B cell (primary cell): ENCODE data around the gene DAZAP2. TPM values are rescaled to one million over a fixed set of nuclear protein-coding genes. Genes with fewer than 3 reads are reported as not detected.

Experiments
- ATAC-seq: fragments of 200-7000 bp; cut with Tn5 transposase; one replicate; pipeline ENCODE4 v1.10.0; 2021; ENCODE audit warnings: low read depth, mild to moderate bottlenecking, moderate number of reproducible peaks, moderate library complexity
- CTCF ChIA-PET: fragments of 350-600 bp; sonication (Branson Sonifier 250); formaldehyde crosslinking; loops from one replicate; lab custom pipeline; 2021; ENCODE audit warnings: antibody characterized with exemption, inconsistent platforms; lab: Charles Lee
- POLR2A ChIA-PET: fragments of 350-600 bp; sonication (Branson Sonifier 250); formaldehyde crosslinking; loops from one replicate; lab custom pipeline; 2021; ENCODE audit warnings: antibody characterized with exemption; lab: Charles Lee
- DNase-seq: peaks from one replicate; pipeline ENCODE4 v3.0.0; 2013
- H2AFZ ChIP-seq: 2 replicates; pipeline ENCODE4 v1.6.1; 2012; ENCODE audit warnings: mild to moderate bottlenecking, low read depth, low read length; ENCODE audit not compliant: insufficient read depth, poor library complexity, severe bottlenecking
- H3K27ac ChIP-seq, 2 donors: 1 replicate in 1 of 2; 2 replicates in 1 of 2; pipeline ENCODE4 v1.5.1; 2012 to 2013; ENCODE audit warnings: low read length in 2 of 2, mild to moderate bottlenecking in 2 of 2, moderate library complexity in 1 of 2
- H3K27me3 ChIP-seq, 4 experiments: fragments of 200-600 bp in 1 of 4; sonication (generic) in 1 of 4; replicated peaks in 1 of 4; 1 replicate in 2 of 4; 2 replicates in 2 of 4; pipeline versions ENCODE4 v1.6.1 to v1.7.0; 2013 to 2016; ENCODE audit warnings: low read length in 3 of 4, mild to moderate bottlenecking in 2 of 4, mixed read lengths in 1 of 4, moderate library complexity in 1 of 4; ENCODE audit not compliant: insufficient read depth in 4 of 4, control insufficient read depth in 3 of 4; ENCODE audit errors: control extremely low read depth in 1 of 4
- H3K36me3 ChIP-seq, 2 experiments: replicated peaks in 1 of 2; 1 replicate in 1 of 2; 2 replicates in 1 of 2; pipeline versions ENCODE4 v1.6.1 to v1.7.1; 2013; ENCODE audit warnings: low read length in 1 of 2; ENCODE audit not compliant: insufficient read depth in 2 of 2, control insufficient read depth in 1 of 2; ENCODE audit errors: control extremely low read depth in 1 of 2, extremely low read depth in 1 of 2
- H3K4me1 ChIP-seq, 2 donors: fragments of 200-600 bp in 1 of 2; sonication (generic) in 1 of 2; 1 replicate in 1 of 2; 2 replicates in 1 of 2; pipeline versions ENCODE4 v1.5.1 to v1.6.1; 2013 to 2017; ENCODE audit warnings: low read length in 2 of 2; ENCODE audit not compliant: control insufficient read depth in 2 of 2, insufficient read depth in 2 of 2
- H3K4me2 ChIP-seq: replicated peaks from 2 replicates; pipeline ENCODE3; 2012; ENCODE audit warnings: mild to moderate bottlenecking, low read depth, low read length; ENCODE audit not compliant: poor library complexity, severe bottlenecking
- H3K4me3 ChIP-seq, 5 experiments: fragments of 200-600 bp in 1 of 5; sonication (generic) in 1 of 5; 1 replicate in 3 of 5; 2 replicates in 2 of 5; pipeline versions ENCODE4 v1.5.1 to v1.7.0; 2011 to 2016; ENCODE audit warnings: low read length in 4 of 5, mild to moderate bottlenecking in 4 of 5, low read depth in 2 of 5, control low read depth in 1 of 5, moderate library complexity in 1 of 5; ENCODE audit not compliant: insufficient read depth in 1 of 5; ENCODE audit errors: control extremely low read depth in 1 of 5, extremely low read depth in 1 of 5
- H3K79me2 ChIP-seq: fragments of 200-600 bp; sonication (generic); one replicate; pipeline ENCODE4 v1.6.0; 2016; ENCODE audit warnings: low read length; ENCODE audit not compliant: control insufficient read depth, insufficient read depth
- H3K9ac ChIP-seq: fragments of 200-600 bp; sonication (generic); 2 replicates; pipeline ENCODE4 v1.6.1; 2017; ENCODE audit warnings: mild to moderate bottlenecking, low read length, moderate library complexity
- H3K9me3 ChIP-seq, 3 donors: one replicate each; pipeline versions ENCODE4 v1.6.1 to v1.7.1; 2013; ENCODE audit warnings: low read length in 2 of 3; ENCODE audit not compliant: control insufficient read depth in 2 of 3, insufficient read depth in 1 of 3; ENCODE audit errors: control extremely low read depth in 1 of 3
- H4K20me1 ChIP-seq: 2 replicates; pipeline ENCODE4 v1.6.0; 2012; ENCODE audit warnings: mild to moderate bottlenecking, low read length; ENCODE audit not compliant: insufficient read depth, control insufficient read depth, poor library complexity, severe bottlenecking
- H3K27ac Mint-ChIP-seq: one replicate; pipeline ENCODE4 v1.8.0; 2021; ENCODE audit warnings: mixed read lengths
- H3K27me3 Mint-ChIP-seq: one replicate; pipeline ENCODE4 v1.8.0; 2021; ENCODE audit warnings: mixed read lengths
- H3K4me1 Mint-ChIP-seq: one replicate; pipeline ENCODE4 v1.8.0; 2021; ENCODE audit warnings: mixed read lengths
- H3K4me3 Mint-ChIP-seq: one replicate; pipeline ENCODE4 v1.8.0; 2021; ENCODE audit warnings: mixed read lengths
- H3K9me3 Mint-ChIP-seq: one replicate; pipeline ENCODE4 v1.8.0; 2022; ENCODE audit warnings: mixed read lengths; ENCODE audit not compliant: insufficient read depth
- CTCF ChIP-seq: fragments of 200-600 bp; IDR thresholded peaks from one replicate; pipeline ENCODE4 v1.8.0; 2022; ENCODE audit warnings: antibody characterized with exemption, mild to moderate bottlenecking
- EZH2 ChIP-seq: IDR thresholded peaks from 2 replicates; pipeline ENCODE4 v1.6.1; 2012; ENCODE audit warnings: borderline replicate concordance, low read depth, mild to moderate bottlenecking, moderate library complexity, low read length; ENCODE audit not compliant: insufficient read depth, poor library complexity, severe bottlenecking
- WGBS: methylation state at CpG from one replicate; pipeline ENCODE4 v1.1.5; 2013; ENCODE audit warnings: missing lambda C conversion rate; ENCODE audit not compliant: insufficient coverage; 5-methylcytosine and 5-hydroxymethylcytosine counted together
- intact Hi-C: fragments of 100-400 bp; cut with micrococcal nuclease; formaldehyde crosslinking; loops from one replicate; pipeline ENCODE4 v1.10.0; 2022
- polyA plus RNA-seq: library from polyadenylated mRNA; depleted of rRNA; stranded (reverse); fragments of >200 nt; gene quantifications from 2 replicates; pipeline ENCODE4 v1.2.3, GENCODE V29; 2012
- total RNA-seq, 2 donors: library from RNA; stranded (reverse); fragments of 120-200 nt in 1 of 2; gene quantifications; 1 replicate in 1 of 2; 2 replicates in 1 of 2; pipeline versions ENCODE4 v1.2.3 to v1.2.4, GENCODE V29; 2013 to 2022

The DAZAP2 gene
- total and polyA plus RNA-seq, 2 donors (not counting 1 experiment from before 2014, with no cell fraction given), result 233 to 620 TPM

- TF ChIP-seq EZH2, result no peak
- no peak for TF ChIP-seq CTCF
- H3K4me1 ChIP-seq, result no peaks in the 10 kb centered on the region
- H3K4me1 Mint-ChIP-seq, result no peaks in the 10 kb centered on the region
- no peak overlapping the region for H3K4me3 Mint-ChIP-seq
- ChIA-PET CTCF (interaction anchor here (0.6 kb wide), 1 partner anchor 392 kb away, joined by 4 read pairs; no protein-coding TSS in a partner anchor), POLR2A (no interaction called here)
- H3K9me3 Mint-ChIP-seq, result no peaks in the 10 kb centered on the region
- no peaks in the 10 kb centered on the region for H4K20me1 ChIP-seq
- no peak overlapping the region for H3K27ac Mint-ChIP-seq
- H2AFZ ChIP-seq, result no peak overlapping the region
- H3K9ac ChIP-seq, result no peak overlapping the region
- no peaks in the 10 kb centered on the region for H3K27me3 ChIP-seq
- H3K27ac ChIP-seq, result no peak overlapping the region
- 89% methylated on average over 5 of the region's 7 CpGs for WGBS
- no peak overlapping the region for H3K4me2 ChIP-seq
- H3K9me3 ChIP-seq, result no peaks in the 10 kb centered on the region
- DNase-seq, result no peak
- H3K79me2 ChIP-seq, result no peaks in the 10 kb centered on the region
- intact Hi-C loops, result no loop called here
- no peak for ATAC-seq
- no peak overlapping the region for H3K4me3 ChIP-seq
- peaks cover 0 to 13% of the 10 kb centered on the region in 2 experiments for H3K36me3 ChIP-seq
- no peaks in the 10 kb centered on the region for H3K27me3 Mint-ChIP-seq
Observed at GRCh38 chr12:51195841-51196240, 42.8 kb upstream of the DAZAP2 start.

- H2AFZ ChIP-seq, result no peak overlapping the region
- no peak overlapping the region for H3K4me2 ChIP-seq
- H4K20me1 ChIP-seq, result no peaks in the 10 kb centered on the region
- no peak overlapping the region for H3K4me3 ChIP-seq
- Mint-ChIP-seq H3K4me1 (no peaks in the 10 kb centered on the region), H3K4me3 (no peak overlapping the region), H3K9me3 (no peaks in the 10 kb centered on the region), H3K27ac (no peak overlapping the region), H3K27me3 (no peaks in the 10 kb centered on the region)
- no peak overlapping the region for H3K27ac ChIP-seq
- no peaks in the 10 kb centered on the region for H3K27me3 ChIP-seq
- H3K9ac ChIP-seq, result no peak overlapping the region
- WGBS, result 93% methylated on average over 9 of the region's 9 CpGs
- H3K9me3 ChIP-seq, result no peaks in the 10 kb centered on the region
- no peaks in the 10 kb centered on the region for H3K4me1 ChIP-seq
- no peaks in the 10 kb centered on the region for H3K79me2 ChIP-seq
- intact Hi-C loops, result no loop called here
- ChIA-PET CTCF (no interaction called here), POLR2A (no interaction called here)
- no peak for DNase-seq
- ATAC-seq, result no peak
- TF ChIP-seq CTCF (no peak), EZH2 (no peak)
- peaks cover 0 to 7% of the 10 kb centered on the region in 2 experiments for H3K36me3 ChIP-seq
Observed at GRCh38 chr12:51196547-51196946, 42.1 kb upstream of the DAZAP2 start.
